GM19372 (cell line): ENCODE results near the gene CYP4F11.
"Not testable (repeated sequence)": the region's sequence is repeated elsewhere in the genome, so short reads cannot be mapped to it uniquely, and the experiment has no call there.

ENCODE experiments used
- ATAC-seq: cut with Tn5 transposase; IDR thresholded peaks from one replicate; pipeline ENCODE4 v1.9.1; 2021; ENCODE audit warnings: mild to moderate bottlenecking, low read depth, moderate library complexity; ENCODE audit not compliant: unreplicated experiment

CYP4F11 gene, protein sequence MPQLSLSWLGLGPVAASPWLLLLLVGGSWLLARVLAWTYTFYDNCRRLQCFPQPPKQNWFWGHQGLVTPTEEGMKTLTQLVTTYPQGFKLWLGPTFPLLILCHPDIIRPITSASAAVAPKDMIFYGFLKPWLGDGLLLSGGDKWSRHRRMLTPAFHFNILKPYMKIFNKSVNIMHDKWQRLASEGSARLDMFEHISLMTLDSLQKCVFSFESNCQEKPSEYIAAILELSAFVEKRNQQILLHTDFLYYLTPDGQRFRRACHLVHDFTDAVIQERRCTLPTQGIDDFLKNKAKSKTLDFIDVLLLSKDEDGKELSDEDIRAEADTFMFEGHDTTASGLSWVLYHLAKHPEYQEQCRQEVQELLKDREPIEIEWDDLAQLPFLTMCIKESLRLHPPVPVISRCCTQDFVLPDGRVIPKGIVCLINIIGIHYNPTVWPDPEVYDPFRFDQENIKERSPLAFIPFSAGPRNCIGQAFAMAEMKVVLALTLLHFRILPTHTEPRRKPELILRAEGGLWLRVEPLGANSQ

DNA sequence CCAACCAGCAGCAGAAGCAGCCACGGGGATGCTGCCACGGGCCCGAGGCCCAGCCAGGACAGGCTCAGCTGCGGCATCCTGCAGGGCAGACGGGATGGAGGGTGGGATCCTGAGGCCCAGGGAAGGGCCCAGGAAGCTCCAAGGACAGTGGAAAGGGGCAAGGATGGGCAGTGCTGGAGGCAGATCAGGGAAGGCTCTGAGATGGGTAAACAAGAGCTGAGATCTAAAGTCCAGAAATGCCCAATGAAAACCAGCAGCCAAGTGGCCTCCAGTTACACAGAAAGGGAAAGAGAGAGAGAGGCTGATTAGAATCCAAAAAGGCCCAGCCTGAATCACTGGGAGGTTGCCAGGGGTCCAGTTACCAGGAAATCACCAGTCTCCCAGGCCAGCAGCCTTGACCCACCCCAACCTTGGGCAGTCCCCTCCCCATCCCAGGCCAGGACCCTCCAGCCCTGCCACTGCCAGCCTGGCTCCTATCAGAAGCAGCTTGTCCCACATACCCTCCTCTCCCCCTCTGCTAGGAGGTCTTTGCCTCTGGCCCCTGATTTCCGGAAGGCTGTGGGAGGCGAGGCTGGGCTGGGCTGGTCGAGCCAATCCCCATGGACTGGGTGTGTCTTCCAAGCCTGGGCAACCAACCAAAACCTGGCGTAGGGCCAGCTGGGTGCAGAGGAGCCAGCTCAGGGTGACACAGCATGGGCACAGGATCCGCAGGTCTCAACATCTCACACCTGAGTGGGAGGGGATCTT lies at the start of gene CYP4F11:
CYP4F11 (minus strand) TSS at position 198 of the 747 bp plus-strand sequence; CDS start at position 77, 121 bp downstream.
- ATAC-seq = no peak

DNA sequence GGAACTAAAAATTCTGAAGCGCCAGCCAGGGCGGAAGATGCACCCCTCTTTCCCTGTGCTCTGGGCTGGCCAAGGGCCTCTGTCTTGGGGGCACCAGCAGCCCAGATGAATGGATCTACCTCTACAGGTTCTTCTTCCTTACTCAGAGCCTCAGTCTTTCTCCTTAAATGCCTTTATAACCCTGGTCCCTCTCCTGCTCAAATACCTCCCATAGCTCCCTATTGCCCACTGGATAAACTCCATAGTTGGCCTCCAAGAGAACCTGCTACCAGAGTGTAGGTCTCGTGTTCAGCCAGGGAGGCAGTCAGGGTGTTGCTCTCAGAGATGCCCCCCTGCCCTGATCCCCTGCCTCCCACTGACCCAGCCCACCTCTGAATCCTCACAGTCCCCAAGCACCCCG lies 45.0 kb upstream of the CYP4F11 start:
- ATAC-seq = no peak

DNA sequence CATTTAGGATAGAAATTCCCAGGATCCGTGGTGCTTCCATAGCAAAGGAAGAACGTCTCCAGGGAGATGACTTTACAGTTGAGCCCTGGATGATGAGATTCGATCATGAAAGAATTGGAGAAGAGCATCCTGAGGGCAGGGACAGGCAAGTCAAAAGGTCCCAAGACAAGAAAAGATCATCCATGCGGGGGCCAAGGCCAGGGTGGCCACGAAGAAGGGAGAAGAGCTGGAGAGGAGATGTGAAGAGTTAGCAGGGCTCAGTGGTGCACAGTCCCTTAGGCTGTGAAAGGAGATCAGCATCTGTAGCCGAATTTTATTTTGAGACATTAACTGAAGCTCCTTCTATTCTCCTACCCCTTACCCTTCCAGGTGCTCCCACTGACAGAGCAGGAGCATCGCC lies 43.4 kb upstream of the CYP4F11 start:
- no peak for ATAC-seq

DNA sequence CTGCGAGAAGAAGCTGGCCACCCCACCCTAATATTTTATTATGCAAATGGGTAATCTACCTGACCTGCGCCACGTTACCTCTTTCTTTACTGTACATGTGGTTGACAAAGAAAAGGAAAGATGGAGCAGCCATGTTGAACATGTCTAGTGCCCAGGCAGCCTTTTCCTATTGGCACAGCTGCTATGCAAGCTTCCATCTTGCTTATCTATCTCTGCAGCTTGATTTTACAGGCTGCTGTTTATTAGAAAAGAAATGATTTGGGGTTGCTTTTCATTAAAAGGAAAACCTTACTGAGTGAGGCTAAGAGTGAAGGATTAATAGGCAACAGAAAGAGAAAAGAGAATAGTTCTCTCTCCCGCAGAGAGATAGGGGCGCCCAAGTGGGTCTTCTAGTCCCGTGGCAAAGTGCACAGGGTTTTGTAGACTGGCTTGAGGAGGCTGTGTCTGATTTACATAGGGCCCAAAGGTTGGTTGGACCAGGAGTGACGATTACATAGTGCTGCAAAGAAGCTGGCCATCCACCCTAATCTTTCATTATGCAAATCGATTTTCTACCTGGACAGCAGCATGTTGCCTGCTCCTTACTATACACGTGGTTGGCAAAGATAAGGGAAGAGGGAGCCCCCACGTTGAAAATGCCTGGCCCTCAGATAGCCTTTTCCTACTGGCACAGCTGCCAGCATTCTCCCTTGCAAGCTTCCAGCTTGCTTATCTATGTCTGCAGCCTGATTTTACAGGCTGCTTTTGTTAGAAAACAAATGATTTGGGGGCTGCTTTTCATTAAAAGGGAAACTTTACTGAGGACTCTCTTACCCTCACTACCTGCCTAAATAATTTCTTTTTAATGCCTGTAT lies 42.7 kb upstream of the CYP4F11 start:
- no peak for ATAC-seq

DNA sequence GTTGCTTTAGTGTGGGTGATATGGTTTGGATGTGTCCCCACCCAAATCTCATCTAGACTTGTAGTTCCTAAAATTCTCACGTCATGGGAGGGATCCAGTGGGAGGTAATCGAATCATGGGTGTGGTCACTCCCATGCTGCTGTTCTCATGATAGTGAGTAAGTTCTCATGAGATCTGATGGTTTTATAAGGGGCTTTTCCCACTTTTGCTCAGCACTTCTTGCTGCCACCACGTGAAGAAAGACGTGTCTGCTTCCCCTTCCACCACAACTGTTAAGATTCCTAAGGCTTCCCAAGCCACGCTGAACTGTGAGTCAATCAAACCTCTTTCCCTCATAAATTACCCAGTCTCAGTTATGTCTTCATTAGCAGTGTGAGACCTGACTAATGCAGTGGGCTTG lies 40.5 kb upstream of the CYP4F11 start:
- ATAC-seq = no peak

DNA sequence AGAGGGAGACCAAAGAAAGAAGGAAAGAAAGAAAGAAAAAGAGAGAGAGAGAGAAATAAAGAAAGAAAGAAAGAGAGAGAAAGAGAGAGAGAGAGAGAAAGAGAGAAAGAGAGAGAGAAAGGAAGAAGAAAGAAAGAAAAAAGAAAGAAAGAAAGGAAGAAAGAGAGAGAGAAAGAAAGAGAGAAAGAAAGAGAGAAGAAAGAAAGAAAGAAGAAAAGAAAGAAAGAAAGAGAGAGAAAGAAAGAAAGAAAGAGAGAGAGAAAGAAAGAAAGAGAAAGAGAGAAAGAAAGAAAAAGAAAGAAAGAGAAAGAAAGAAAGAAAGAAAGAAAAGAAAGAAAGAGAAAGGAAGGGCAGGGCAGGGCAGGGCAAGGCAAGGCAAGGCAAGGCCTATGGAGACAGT lies 37.7 kb upstream of the CYP4F11 start:
- ATAC-seq = not testable (repeated sequence)

DNA sequence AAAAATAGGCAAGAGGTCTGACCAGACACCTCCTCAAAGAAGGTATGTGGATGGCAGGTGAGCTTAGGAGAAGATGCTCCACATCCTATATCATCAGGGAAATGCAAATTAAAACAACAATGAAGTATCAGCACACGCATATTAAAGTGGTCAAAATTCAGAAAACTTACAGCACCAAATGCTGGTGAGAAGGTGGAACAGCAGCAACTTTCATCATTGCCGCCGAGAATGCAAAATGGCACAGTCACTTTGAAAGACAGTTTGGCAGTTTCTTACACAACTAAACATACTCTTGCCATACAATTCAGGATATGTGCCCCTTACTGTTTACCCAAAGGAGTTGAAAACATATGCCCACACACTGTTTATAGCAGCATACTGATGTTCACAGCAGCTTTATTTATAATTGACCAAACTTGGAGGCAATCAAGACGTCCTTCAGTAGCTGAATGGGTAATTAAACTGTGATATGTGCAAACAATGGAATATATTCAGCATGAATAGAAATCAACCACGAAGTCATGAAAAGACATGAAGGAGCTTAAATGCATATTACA lies 37.0 kb upstream of the CYP4F11 start:
- no peak for ATAC-seq

DNA sequence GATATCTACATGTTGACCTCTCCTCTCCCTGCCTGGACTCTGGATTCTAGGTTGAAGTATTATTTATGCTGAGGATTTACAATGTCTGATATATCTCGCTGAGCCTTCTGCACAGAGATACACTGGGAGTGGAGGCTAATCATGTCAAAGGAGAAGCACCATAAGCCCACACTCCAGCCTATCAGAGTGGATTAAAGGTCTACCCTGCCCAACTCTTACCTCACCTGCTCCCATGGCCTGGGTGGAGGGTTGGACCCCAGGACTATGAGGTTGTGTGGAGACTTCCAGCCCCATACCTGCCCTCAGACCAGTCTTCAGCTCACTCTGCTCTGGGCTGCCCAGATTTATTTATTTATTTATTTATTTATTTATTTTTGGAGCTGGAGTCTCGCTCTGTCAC lies 29.9 kb upstream of the CYP4F11 start:
- ATAC-seq = no peak

DNA sequence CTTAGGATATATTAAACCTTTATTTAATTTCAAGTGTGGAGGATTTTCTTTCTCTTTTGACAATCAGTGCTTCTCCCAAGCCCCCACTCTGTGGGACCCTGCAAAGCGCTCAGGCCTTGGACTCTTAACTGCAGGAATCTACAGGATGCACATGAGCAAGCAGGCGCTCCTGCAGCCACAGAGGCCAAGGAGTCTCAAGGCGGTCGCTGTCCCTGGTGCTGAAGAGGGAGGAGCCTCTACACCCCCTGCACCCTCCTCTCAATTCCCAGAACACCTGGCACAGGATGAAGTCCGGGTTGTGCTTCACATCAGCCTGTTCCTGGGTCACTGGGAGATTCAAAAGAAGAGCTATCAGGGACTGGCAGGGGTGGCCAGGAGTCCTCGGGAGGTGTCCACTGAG lies 28.0 kb upstream of the CYP4F11 start:
- no peak for ATAC-seq

DNA sequence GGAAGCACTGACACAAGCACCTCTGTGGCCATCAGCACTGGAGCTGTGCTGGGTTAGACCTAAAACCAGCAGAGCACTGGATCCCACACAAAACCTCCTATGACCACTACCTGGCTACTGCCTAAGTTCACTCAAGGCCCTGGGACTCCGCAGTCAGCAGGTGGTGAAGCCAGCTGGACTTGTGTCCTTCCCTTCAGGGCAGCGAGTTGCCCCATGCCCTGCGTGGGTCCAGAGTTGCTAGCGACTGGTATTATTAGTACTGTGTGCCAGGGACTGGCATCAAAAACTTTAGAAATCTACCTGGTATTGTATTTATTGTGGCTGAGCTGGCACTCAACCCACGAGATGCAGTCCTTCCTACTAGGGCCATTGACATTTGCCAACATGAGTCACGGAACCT lies 20.5 kb upstream of the CYP4F11 start:
- no peak for ATAC-seq

DNA sequence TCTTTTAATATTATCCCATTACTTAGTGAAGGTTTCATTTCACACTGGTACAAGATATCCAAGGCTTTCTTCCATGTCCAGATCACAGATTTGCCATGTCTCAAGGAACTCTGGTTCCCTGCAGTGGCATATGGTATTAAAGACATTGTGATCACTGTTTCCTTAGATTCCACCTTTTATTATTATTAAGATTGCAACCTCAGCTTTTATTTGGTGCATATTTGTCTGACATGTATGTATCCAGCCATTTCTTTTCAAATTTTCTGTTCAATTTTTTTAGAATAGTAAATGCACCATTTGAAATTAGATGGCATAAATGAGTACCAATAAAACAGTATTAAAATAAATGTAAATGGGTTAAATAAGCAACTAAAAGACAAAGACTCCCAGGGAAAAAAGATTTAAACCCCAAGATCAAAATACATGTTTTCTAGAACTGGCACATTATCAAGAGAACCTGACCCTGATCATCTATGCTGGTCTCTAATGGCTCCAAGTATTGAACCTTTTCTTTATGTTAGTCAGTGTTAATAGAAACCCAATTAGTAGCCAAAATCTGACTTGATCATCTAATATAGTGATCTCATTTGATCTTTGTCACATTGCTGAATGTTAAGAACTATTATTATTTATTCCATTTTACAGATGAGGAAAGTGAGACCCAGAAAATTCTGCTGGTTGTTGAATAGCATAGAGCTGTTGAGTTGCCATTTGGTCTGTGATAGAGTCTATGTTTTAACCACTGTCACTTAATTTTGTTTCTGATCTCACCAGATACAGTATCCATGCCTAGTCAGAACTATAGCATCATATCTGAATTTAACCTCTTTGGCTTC lies 14.1 kb upstream of the CYP4F11 start, which contains the start of gene OR10H4:
OR10H4 (plus strand) TSS at position 786 of the 836 bp plus-strand sequence; CDS start at position 786, 0 bp downstream.
- ATAC-seq = no peak

DNA sequence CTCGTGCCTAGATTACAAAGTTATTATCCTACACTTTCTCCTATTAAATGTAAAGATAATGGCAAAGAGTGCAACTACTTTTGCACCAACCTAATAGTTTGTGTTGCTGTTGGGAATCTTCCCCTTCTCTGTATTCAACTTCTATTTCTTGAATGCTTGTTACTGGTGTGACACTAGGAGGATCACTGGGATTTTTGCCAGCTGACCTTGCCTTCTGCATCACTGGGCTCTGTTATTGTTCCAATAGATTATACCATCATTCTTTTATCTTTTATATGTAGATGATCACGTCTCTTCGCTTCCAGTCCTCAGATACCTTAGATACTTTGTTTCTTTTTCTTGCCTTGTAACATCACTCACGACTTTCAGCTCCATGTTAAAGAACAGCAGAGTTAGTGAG lies 11.0 kb upstream of the CYP4F11 start:
- ATAC-seq = no peak

DNA sequence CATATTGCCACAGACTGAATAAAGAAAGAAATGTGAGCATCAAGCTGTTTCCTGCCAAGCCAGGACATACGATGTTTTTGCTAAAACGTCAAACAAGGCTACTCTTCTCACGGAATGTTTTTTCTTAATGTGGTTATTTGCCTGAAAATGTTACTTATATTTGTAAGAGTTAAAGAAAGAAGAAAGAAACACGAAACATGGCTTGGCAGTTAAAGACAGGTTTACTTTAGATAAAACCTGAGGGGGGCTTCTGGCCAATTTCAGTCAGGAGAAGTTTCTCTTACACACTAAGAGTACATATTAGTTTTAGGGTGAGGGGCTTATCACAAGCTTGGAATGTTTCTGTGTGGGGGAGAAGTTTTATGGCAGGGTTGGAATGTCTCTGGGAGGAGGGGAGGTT lies 10.1 kb upstream of the CYP4F11 start:
- ATAC-seq = no peak

DNA sequence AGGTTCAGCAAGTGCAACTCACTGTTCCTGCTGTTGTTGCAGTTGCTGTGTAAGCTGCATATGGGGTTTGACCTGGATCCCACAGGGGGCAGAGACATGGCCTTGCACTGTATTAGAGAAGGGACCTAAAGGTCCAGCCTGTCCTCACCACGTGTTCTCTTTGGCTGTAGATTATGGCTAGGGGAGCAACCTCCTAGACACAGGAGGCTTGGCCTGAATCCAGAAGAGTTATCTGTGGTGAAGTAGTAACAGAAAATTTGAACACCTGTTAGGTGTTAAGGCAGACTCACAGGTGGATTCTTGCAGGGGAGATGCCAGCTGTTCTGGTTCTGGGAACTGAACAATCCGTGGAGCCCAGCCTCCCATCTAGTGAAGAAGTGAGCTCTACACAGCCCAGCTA lies 3.4 kb upstream of the CYP4F11 start:
- no peak for ATAC-seq

DNA sequence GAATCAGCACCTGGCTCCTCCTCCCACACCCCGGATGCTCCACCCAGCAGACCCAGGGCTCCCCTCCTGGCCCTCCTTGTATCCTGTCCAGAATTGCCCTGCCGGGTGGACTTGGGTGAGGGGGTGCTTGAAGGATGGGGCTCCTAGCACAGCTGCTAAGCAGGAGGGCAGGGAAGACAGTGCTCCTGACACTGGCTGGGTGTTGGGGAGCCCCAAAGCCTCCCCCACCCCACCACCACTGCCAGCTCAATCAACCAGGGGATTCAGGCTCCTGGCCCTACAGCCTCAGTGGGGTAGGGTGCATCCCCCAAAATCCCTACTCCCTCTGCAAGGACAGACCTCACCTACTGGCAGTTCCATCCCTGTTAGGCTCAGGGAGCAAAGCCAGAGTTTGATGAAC lies 2.6 kb upstream of the CYP4F11 start:
- no peak for ATAC-seq

DNA sequence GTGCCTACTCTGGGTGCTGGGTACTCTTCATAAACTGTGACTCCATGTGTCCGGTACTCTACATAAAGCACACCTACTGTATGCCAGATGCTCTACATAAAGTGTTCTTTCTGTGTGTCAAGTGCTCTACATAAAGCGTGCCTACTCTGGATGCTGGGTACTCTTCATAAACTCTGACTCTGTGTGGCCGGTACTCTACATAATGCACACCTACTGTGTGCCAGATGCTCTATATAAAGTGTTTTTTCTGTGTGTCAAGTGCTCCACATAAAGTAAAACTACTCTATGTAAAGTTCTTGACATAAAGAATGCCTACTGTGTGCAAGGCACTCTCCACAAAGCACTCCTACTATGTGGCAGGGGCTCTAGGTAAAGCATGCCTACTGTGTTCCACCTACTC lies 1.8 kb upstream of the CYP4F11 start:
- ATAC-seq = no peak

DNA sequence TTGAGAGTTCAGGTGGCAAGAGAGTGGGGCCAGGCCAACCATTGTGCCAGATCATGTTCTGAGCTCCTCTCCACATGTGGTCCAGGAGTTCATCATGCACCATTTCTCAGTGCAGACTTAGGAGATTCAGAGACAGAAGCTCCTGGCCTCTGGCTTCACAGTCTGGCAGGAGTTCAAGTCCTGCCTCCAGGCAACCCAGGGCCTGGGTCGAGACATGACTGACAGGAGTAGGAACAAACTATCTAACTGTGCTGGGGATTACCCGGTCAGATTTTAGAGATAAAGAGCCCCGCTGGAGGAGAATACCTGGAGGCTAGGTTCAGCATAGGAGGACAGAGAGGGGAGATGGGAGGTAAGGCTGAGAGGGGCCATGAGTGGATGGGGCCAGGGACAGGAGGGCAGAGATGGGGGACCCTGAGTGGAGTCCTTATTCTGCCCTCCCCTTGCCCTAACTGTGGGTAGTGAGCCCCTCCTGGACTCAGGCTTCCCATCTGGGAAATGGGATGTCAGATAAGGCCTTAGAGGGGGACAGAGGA lies 906 bp upstream of the CYP4F11 start:
- ATAC-seq = no peak

DNA sequence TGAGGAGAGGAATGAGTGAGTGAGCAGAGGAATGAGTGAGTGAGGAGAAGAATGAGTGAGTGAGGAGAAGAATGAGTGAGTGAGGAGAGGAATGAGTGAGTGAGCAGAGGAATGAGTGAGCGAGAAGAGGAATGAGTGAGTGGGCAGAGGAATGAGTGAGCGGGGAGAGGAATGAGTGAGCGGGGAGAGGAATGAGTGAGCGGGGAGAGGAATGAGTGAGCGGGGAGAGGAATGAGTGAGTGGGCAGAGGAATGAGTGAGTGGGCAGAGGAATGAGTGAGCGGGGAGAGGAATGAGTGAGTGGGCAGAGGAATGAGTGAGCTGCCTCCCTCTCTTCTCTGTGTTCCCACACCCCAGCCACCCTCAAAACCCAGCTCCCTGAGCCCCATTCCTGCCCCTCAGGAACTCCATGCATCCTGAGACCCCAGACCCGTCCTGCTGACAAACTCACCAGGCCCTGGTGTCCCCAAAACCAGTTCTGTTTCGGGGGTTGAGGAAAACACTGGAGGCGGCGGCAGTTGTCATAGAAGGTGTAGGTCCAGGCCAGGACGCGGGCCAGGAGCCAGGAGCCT lies 483 bp downstream of the CYP4F11 start:
- ATAC-seq = not testable (repeated sequence)

DNA sequence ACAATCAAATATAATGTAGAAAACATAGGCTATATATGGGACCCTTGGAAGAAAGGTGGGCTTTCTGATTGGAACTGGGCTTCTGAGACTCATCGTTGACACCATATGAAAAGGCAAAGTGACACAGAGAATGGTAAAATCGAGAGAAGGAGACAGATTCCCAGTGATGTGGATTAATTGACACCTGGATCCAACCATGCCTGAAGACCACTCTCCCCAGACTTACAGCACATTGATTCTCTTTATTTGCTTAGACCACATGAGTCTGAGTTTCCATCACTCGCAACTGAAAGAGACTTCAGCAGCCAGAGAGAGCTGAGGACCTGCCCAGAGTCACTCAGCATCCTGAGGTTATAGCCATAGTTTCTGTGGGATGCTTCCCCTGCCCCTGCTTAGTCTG lies 6.0 kb downstream of the CYP4F11 start:
- no peak for ATAC-seq
